Testis (tissue), 3 donors: ENCODE measurements around the gene ENAH. TPM values are rescaled to one million over a fixed set of nuclear protein-coding genes. Genes with fewer than 3 reads are reported as not detected.

ENCODE experiments used
- DNase-seq: peaks from one replicate; pipeline ENCODE4 v3.0.0-alpha.2; 2019
- H3K27ac ChIP-seq, 2 donors: fragments of 200-600 bp; sonication (generic); one replicate each; pipeline ENCODE4 v1.5.1; 2019
- H3K27me3 ChIP-seq: fragments of 200-600 bp; sonication (generic); one replicate; pipeline ENCODE4 v1.5.1; 2019
- H3K36me3 ChIP-seq: fragments of 200-600 bp; sonication (generic); one replicate; pipeline ENCODE4 v1.5.1; 2017; ENCODE audit warnings: low read depth; ENCODE audit errors: missing control alignments
- H3K4me1 ChIP-seq: fragments of 200-600 bp; sonication (generic); one replicate; pipeline ENCODE4 v1.5.1; 2019
- H3K4me3 ChIP-seq, 2 donors: fragments of 200-600 bp; sonication (generic); one replicate each; pipeline ENCODE4 v1.5.1; 2017 to 2019
- H3K9me3 ChIP-seq: fragments of 200-600 bp; sonication (generic); one replicate; pipeline ENCODE4 v1.5.1; 2017
- CTCF ChIP-seq, 3 experiments: fragments of 450-650 bp in 2 of 3; fragments of 200-600 bp in 1 of 3; sonication (generic) in 1 of 3; IDR thresholded peaks; one replicate each; pipeline ENCODE4 v1.5.1; 2016 to 2019; ENCODE audit warnings: antibody characterized with exemption in 3 of 3, mild to moderate bottlenecking in 2 of 3, moderate library complexity in 1 of 3
- POLR2A ChIP-seq: fragments of 450-650 bp; IDR thresholded peaks from one replicate; pipeline ENCODE4 v1.6.1; 2017; ENCODE audit warnings: antibody characterized with exemption, mild to moderate bottlenecking, moderate library complexity
- WGBS, 2 donors: methylation state at CpG; one replicate each; pipeline ENCODE4 v1.1.5; 2018; 5-methylcytosine and 5-hydroxymethylcytosine counted together
- intact Hi-C: fragments of 100-400 bp; cut with DNase I; formaldehyde crosslinking; loops from one replicate; pipeline ENCODE4 v1.15.1; 2023; ENCODE audit warnings: low total_unique reads
- polyA plus RNA-seq: library from polyadenylated mRNA; stranded (reverse); fragments of 350-450 nt; fragmentation: Illumina TruSeq; extraction: RNeasy Lipid Tissue Mini Kit (QIAGEN cat#74804); gene quantifications from one replicate; pipeline ENCODE4 v1.2.3, GENCODE V29; 2014; ENCODE audit warnings: low read depth, low replicate concordance; ENCODE audit not compliant: insufficient read depth
- total RNA-seq, 2 donors: library from RNA; depleted of rRNA; stranded (reverse); fragments of >200 nt; gene quantifications; one replicate each; pipeline ENCODE4 v1.2.3, GENCODE V29; 2016

Gene ENAH
- total and polyA plus RNA-seq, 3 donors from 2014 or later, result 84.3 to 132 (median 122) TPM

- Histone ChIP-seq H3K27me3 (no peaks in the 10 kb centered on the region), H3K27ac (no peak overlapping the region), H3K4me1 (no peaks in the 10 kb centered on the region), H3K36me3 (no peaks in the 10 kb centered on the region), H3K4me3 (no peak overlapping the region), H3K9me3 (no peaks in the 10 kb centered on the region)
- TF ChIP-seq POLR2A (no peak), CTCF (IDR thresholded peaks at IDR 0.05) (no peak)
- WGBS, 2 donors, result 69 to 76% methylated on average over 1 of the region's 1 CpG
- intact Hi-C loops, result no loop called here
- no peak for DNase-seq
These were observed 15.3 kb upstream of the ENAH start for GRCh38 chr1:225668222-225668621.

- no peak for DNase-seq
- no peaks in the 10 kb centered on the region for H3K4me1 ChIP-seq
- whole genome bisulfite sequencing, 2 donors, result 93 to 96% methylated on average over 4 of the region's 4 CpGs
- TF ChIP-seq CTCF (IDR thresholded peaks at IDR 0.05) (no peak), POLR2A (no peak)
- no peaks in the 10 kb centered on the region for H3K9me3 ChIP-seq
- H3K4me3 ChIP-seq, result no peak overlapping the region
- no peaks in the 10 kb centered on the region for H3K27me3 ChIP-seq
- intact Hi-C loops, result no loop called here
- no peak overlapping the region for H3K27ac ChIP-seq
- no peaks in the 10 kb centered on the region for H3K36me3 ChIP-seq
These were observed 14.4 kb upstream of the ENAH start for GRCh38 chr1:225667362-225667761.

GRCh38 chr1:225666495-225666894, 13.6 kb upstream of the ENAH start:
- H3K4me3 ChIP-seq, result no peak overlapping the region
- intact Hi-C loops, result no loop called here
- no peaks in the 10 kb centered on the region for H3K36me3 ChIP-seq
- no peak overlapping the region for H3K27ac ChIP-seq
- H3K9me3 ChIP-seq, result no peaks in the 10 kb centered on the region
- TF ChIP-seq CTCF (IDR thresholded peaks at IDR 0.05) (no peak), POLR2A (no peak)
- no peak for DNase-seq
- H3K27me3 ChIP-seq, result no peaks in the 10 kb centered on the region
- no peaks in the 10 kb centered on the region for H3K4me1 ChIP-seq
- 49 to 52% methylated on average over 4 of the region's 4 CpGs for WGBS, 2 donors

- WGBS, 2 donors, result 94 to 96% methylated on average over 2 of the region's 2 CpGs
- intact Hi-C loops, result no loop called here
- no peak overlapping the region for H3K27ac ChIP-seq
- no peaks in the 10 kb centered on the region for H3K27me3 ChIP-seq
- no peaks in the 10 kb centered on the region for H3K4me1 ChIP-seq
- TF ChIP-seq POLR2A (no peak), CTCF (IDR thresholded peaks at IDR 0.05) (no peak)
- DNase-seq, result no peak
- H3K4me3 ChIP-seq, result no peak overlapping the region
- H3K36me3 ChIP-seq, result no peaks in the 10 kb centered on the region
- H3K9me3 ChIP-seq, result no peaks in the 10 kb centered on the region
These were observed 11.8 kb upstream of the ENAH start for GRCh38 chr1:225664762-225665161.

GRCh38 chr1:225662155-225662554, 9.2 kb upstream of the ENAH start:
- no peak overlapping the region for H3K4me3 ChIP-seq
- H3K27me3 ChIP-seq, result no peaks in the 10 kb centered on the region
- TF ChIP-seq CTCF (IDR thresholded peaks at IDR 0.05) (no peak), POLR2A (no peak)
- H3K9me3 ChIP-seq, result no peaks in the 10 kb centered on the region
- no peaks in the 10 kb centered on the region for H3K36me3 ChIP-seq
- 76 to 78% methylated on average over 2 of the region's 2 CpGs for WGBS, 2 donors
- H3K27ac ChIP-seq, result no peak overlapping the region
- intact Hi-C loops, result no loop called here
- DNase-seq, result no peak
- no peaks in the 10 kb centered on the region for H3K4me1 ChIP-seq
